Anterior cingulate cortex (tissue), 58 donors: ENCODE results near the gene PACSIN1.

ENCODE experiments used
- DNase-seq, 58 donors: peaks; one replicate each; lab custom pipeline; 2025; lab: John Stamatoyannopoulos, UW

PACSIN1 gene

DNA sequence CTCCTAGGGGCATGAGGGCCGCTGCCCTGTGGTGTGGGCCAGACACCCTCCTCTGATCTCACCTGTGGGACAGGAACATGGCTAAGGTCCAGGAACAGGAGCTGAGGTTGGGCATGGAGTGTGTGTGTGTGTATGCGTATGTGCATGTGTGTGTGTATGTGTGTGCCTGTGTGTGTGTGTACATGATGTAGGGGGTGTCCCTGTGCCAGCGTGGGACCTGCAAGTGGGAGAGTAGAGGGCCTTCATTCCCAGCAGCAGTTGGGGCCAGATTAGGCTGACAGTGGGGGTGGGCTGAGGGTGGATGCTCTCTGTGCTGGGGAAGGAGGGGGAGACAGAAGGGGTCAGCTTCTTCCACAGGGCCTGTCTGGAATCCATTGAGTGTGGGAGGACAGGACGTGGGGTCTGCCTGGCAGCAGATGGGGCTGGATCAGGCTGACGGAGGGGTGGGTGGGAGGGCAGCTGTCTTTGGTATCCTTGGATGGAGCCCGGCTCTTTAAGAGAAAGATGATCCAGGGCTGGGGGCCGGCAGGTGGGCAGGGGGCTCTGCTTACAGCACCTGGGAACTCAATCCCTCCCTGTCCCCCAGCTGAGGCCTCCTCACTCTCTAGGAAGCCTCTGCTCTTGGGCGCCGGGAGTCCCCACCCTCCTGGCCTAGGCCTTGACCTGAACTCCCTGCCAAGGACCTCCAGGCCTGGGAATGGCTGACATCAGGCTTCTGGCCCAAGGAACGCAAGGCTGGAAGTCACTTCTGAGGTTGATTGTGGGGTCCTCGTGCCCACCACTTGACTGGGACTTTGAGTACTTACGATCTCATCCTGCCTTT is 46.2 kb downstream of the PACSIN1 start:
- DNase-seq = no peak

DNA sequence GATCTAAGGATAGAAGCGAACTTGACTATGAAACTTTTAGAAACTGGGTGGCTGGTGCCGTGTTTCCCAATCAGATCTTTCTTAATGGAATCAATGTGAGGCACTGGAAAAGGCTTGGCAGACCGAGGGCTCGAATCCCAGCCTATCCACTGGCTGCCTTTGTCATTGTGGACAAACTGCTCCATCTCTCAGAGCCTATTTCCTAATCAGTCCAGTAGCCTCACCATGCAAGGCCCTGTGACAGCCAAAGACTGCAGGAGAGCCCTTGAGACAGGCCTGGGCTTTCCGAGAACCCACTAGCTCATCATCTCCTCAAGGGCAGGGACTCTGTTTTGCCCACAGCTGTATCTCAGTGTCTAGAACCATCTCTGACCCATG is 46.9 kb downstream of the PACSIN1 start:
- no peak for DNase-seq

DNA sequence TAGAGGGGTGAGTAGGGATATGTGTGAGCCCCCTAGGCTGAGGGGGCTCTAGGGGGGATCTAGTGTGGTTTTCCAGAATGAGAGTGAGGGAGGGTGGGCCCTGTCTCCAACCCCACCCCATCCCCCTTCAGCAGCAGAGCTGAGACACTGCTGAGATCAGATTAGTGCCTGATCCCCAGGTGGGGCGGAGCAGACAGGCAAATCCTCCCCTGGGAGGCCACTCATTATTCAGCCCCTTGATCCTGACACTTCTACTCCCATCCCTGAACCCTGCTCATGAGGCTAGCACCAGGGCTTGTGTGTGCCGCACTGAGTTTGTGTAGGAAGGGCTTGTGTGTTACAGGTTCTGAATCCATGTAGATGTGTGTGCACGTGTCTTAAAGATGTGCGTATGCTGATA is 47.8 kb downstream of the PACSIN1 start:
- DNase-seq = no peak

DNA sequence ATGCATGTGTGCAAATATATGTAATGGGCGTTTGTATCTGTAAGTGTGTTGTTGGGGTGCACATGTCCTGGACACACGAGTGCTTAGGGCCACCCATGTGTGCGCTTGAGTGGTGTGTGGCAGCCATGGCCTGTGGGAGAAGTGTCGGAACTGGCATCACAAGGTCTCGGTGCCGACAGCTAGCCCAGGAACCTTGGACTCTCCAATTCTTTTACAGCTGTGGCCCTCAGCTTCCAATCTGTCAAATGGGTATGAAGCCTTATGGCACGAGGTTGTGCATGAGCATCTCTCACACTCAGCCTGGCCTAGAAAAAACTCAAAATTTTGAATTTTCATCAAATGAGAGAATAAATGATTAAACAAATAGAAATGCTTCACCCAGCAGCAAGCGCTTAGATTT is 48.2 kb downstream of the PACSIN1 start:
- DNase-seq = no peak

DNA sequence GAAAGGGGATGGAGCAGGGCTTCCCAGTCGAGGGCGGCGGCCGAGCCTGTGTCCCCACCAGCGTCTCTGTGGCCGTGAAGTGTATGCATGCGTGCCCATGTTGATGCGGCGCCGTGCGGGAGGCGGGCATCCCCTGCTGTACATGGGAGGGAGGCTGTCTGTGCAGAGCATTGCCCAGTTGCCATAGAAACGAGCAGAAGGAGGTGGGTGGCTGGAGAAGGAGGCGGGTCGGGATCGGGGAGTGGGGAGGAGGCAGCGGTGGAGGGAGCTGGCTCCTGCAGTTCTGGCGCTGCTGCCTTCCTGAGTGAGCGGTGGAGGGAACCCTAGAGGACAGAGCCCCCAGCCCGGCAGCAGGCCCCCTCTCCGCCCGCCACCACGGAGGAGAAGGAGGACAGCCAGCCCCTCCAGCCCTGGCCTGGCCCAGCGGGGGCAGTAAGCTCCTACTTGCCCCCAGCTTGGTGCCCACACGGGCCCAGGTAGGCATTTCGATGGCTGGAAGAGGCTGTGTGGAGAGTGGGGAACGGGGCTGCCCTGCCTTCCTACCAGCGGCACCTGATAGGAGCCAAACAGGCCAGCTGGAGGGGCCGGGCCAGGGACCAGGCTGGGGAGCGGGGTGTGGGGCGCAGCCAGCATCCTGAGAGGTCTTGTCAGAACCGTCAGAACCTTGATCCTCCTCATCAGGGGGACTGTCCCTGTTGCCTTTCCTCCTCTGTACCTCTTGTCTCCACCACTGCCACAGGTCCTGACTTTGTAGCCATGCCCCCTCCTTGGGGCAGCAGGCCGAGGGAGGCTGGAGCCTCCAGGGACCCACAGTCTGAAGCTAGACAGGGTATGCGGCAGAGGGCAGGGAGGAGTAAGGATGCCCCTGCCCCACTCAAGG is 49.0 kb downstream of the PACSIN1 start:
- peak in 53 of 58 donors; percentile 18 to 94 (median 70) for DNase-seq

DNA sequence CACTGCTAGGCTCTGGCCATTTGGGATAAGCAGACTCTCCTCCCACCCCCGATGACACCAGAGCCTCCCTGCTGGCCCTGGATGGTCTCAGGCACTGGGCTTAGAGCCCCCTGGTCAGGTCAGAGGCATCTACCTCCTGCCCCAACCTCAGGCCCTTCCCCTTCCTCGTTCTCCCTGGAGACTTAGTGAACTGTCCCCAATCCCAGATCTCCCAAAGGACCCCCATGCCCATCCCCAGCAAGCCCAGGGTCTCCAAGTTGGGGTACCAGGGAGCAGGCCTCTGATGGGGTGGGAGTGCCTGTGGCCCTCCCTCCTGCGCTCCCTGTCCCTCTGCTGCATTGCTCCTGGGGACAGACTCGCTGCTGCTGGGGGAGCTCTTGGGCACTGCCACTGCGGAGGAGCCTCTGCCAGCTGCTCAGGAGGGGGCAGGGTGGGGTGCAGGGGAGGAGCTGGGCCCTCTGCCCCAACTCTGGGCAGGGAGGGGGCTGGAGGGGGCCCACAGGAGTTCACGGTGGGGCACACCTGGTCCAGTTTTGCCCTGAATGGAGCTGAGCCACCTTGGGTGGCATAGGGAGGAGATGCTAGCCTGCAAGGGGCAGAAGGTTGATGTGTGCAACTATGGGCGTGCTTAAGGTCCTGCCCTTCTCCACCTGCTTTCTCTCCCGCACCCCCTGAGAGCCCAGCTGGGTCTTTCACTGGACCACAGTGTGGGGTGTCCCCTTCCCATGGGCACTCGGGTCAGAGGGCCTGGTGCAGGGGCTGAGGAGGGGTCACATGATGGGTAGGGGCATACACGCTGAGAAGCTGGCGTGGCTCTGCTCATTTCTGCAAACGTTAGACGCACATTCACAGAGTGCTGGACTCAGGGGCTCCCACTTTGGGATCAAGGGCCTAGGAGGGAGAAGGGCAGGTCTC is 49.9 kb downstream of the PACSIN1 start:
- peak in 6 of 58 donors; percentile 26 to 41 (median 36) for DNase-seq

DNA sequence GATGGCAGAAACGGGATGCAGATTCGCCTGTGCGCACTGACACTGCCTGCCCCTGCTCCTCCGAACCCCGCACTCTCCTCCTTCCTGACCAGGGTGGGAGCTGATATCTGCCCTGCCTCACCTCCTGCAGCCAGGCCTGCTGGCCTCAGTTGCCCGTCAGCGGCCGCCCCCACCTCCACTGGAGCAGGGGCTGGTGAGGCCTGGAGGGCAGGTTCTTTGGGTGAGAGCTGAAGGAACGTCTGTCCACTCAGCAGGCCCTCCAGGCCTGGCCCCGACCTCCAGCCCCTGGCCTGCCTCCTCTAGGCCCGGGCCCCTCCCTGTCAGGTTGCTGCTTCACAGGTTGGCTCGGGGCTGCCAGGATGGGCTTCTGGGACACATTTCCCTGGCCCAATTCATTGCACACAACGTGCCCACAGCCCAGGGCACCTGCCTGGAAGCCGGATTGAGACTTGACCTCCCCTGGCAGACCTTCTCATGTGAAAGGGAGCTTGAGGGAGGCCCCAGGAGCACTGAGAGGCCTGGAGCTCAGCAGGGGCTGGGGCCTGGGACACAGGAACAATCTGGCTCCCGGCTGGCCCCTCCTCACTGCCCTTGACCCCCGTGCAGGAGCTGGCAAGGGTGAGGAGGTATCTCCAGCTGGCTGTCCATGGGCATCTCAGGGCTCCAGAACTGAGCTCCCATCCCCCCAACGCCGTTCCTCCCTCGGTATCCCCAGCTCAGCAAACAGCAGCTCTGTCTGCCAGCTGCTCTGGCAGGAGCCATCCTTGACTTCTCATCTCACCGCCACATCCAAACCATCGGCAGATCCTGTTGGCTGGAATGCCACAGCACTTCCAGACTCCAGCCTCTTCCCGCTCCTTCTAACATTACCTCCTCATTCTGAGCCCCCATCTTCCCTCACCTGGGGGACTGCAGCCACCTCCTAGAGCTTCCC is 50.8 kb downstream of the PACSIN1 start:
- DNase-seq = no peak

DNA sequence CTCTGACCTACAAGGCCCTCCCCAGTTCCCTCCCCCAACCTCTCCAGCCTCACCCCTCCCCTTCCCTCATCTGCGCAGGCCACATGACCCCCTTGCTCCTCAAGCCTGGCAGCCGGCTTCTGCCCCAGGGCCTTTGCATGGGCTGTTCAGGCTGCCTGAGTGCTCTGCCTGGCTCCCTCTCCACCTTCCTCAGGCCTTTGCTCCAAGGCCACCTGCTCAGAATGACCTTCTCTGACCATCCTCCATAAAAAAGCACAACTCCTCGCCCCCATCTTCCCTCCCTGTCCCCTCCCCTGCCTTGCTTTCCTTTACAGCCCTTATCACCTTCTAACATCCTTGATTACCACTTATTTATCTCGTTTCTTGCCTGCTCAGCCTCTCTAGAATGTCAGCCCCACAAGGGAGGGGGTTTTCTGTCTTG is 51.6 kb downstream of the PACSIN1 start:
- DNase-seq = no peak

DNA sequence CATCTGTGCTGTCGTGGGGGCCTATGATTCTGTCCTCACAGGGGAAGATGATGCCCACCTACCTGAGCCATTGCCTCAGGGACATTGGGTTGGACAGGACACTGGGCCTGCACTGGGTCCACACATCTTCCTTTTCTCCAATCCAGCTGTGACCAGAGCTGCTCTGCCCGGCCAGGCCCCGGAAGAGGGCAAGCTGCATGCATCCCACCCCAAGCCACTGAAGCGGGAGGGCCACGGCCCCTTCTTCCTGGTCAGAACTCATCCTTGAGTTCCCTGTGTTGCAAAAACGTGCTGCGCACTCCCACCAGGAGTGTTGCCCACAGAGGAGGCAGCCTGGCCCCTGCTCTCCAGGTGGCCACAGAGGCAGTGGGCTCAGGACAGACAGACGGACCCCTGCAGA is 52.1 kb downstream of the PACSIN1 start:
- DNase-seq = no peak

DNA sequence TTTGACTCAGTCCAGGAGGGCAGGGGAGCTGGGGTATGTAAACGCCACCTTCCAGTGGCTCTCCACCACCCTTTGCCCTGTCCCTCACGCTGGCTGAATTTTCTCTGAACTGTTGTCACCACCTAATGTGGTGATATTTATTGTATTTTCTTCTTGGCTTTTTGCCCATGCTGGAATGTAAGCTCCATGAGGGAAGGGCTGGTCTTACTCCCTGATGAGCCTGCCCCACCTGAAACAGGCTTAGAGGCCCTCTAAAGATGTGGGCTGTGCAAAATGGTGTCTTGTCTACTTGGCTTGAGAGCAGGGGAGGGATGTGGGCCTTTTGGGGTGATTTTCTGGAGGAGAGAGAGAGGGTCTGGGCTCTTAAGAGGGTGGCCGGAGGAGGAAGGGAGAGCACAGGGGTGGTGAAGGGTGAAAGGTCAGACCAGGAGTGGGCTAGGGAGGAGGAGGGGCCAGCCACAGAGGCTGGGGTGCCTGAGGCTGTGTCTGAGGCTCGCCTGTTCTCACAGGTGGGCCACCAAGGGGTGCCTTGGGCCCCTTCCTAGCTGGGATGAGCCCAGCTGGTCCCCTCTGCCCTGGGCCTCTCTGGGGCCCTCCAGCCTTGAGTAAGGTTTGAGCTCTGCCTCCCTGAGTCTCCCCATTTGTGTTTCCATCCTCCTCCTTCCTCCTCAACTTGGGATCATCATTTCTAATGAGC is 52.9 kb downstream of the PACSIN1 start:
- DNase-seq = no peak

DNA sequence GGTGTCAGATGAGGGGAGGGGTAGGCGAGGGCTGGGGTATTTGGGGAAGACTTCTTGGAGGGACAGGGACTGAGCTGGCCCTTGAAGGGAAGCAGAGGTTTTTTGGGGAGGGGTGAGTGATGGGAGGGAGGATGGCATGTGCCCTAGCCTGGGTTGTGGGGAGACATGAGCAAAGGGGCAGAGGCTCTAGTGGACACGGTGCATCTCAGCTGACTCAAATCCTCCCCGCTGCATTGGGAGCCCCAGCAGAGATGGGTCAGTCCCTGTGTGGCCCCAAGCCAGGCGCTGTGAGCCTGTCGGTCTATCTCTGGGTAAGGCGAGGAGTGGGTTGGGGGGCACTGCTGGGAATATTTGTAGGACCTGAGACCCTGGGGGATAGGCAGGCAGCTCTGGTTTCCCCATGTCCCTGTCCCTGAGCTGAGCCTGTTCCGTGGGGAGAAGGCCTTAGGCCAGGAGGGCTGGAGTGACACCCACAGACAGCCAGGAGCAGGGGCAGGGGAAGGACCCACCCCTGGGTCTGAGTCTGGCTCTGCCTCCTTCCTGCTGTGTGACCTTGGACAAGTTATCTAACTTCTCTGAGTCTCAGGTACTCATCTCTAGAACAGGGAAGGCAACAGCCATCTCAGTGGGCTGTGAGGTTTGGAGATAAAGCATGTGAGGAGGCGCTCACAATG is 54.2 kb downstream of the PACSIN1 start:
- DNase-seq = no peak

DNA sequence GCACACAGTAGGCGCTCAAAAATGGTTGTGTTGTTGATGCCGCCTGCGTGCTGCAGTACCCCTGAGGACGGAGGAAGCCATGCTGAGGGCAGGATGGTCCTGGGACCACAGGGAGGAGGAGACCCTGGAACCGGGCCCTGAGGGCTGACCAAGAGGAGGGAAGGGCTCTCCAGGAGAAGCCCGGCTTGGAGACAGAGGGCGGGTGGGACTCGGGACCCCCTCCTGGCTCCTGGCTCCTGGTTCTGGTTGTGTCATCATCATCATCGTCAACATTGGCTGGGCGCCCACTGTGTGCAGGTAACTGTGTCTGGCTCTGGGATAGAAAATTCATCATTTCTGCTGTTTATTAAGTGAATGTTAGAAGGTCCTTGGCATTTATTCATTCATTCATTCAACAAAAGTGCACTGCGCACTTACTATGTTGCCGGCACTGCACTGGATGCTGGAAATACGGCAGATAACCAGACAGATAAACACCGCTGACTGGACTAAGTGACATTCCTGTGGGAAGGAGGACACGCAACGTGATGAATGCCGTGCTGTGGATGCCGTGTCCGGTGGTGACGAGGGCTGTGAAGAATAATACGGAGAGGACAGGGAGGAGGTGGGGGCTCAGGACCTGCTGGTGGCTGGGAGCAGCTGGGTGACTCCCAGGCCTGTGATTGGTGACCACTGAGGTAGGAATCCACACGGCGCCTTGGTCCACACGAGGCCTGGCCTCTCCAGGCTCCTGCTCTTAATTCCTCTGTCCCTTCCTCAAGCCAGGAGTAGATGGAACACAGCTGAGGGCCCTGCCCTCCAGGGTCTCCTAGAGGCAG is 55.0 kb downstream of the PACSIN1 start:
- DNase-seq = no peak

DNA sequence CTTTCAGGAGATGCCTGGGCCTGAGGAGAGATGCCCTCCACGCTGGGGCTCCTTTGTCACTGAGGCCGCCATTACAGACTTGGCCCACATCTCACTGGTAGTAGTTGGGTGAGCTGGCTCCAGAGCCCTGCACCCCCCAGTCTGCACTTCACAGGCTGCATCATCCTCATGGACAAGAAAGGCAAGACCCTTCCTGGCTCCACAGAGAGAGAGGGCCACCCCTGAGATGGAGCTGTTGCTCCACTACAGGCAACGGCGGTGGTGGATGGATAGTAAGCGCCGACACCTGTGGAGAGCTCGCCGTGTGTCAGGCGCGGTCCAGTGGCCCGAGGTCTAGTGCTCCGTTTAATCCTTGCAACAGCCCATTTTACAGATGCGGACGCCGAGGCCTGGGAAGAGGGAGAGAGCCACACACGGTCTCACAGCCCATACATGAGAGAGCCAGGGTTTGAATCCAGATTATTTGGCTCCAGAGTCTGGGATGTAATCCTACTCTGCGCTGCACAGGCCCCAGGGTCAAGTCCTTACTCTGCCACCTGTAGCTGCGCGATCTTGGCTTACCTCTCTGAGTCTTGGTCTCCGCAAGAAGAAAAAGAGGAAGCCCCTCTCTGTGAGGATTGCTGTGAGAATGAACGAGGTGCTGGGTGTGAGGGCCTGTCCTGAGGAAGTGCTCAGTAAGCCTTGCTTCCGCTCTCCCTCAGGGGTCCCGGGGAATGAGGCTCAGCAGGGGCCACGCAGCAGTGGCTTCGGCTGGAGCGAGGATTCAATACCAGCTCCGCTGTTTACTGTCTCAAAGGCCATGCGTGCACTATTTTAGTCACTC is 55.8 kb downstream of the PACSIN1 start:
- no peak for DNase-seq

DNA sequence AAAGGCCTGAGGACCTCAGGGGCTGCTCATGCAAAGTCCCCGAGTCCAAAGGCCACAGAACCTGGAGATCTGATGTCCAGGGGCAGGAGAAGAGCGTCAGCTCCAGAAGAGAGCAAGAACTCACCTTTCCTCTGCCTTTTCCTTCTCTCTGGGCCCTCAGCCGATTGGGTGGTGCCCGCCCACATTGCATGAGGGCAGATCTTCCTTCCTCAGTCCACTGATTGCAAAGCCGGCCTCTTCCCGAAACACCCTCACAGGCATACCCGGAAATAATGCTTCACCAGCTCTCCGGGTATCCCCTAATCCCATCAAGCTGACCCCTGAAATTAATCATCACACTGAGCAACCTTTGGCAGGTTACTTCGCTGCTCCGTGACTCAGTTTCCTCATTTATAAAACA is 56.9 kb downstream of the PACSIN1 start:
- no peak for DNase-seq

DNA sequence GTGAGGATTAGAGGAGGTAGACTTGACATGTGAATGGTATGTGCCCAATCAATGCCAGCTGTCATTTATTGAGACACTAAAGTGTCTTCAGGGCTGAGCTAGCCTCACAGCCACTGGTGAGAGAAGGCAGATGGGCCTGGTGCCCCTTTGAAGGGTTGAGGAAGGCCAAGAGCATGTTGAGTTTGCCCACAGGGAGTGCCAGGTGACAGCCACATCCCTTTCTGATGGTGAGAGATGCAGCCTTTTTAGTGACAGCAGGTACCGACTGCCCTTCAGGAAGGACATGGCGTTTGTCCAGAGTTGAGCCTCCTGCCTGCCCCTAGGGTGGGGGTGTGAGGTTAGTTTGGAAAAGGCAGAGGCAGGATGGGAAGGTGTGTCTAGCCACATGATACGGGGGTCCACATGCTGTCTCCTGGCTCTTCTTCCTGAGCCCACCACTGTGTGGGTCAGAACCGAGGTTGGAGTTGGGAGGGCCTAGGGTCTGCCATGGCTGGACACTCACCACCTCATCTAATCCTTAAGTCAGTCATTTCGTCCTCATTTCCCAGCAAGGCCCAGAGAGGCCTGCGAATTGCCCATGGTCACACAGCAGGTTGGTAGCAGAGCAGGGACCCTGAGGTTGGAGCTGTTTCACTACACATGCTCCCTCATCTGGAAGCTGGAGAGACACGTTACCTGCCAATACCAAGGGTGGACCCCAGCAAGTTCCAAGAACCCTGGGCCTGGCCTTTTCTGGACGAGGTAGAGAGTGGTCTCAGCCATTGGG is 57.7 kb downstream of the PACSIN1 start:
- DNase-seq = no peak

DNA sequence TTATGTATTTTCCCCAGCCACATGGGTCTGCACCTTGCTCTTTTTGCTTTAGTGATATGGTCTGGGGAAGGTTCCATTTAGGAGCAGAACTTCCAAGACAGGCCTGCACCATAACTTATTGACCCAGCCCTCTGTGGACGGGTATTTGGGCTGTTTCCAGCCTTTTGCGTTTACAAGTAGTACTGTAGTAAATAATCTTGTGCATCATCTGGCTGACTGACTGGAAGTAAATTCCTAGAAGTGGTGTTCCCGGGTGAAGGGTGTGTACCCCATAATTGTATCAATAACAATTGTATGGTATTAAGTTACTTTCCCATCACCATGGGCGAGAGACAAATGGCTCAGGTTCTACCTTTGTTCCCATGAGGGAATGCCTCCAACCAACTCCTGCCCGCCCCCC is 58.6 kb downstream of the PACSIN1 start:
- no peak for DNase-seq
